ENCODE measurements around the gene LACTB.
A peak's percentile ranks its signal among the peaks of the same experiment; 100 is the strongest.

Gene LACTB

GRCh38 chr15:63121382-63122001 is at the start of gene LACTB:
Gene LACTB, plus strand, starts transcription at chr15:63121861. Its CDS starts 11 bp downstream, at chr15:63121872.
- DNase-seq, result peak; percentile 84

GRCh38 chr15:63072023-63072650 is 49.5 kb upstream of the LACTB start:
- DNase-seq, result no peak

GRCh38 chr15:63072809-63073277 is 48.8 kb upstream of the LACTB start:
- DNase-seq, result no peak

GRCh38 chr15:63073497-63074172 is 48.0 kb upstream of the LACTB start:
- DNase-seq, result no peak

GRCh38 chr15:63075015-63075983 is 46.4 kb upstream of the LACTB start:
- no peak for DNase-seq

GRCh38 chr15:63075984-63076713 is 45.5 kb upstream of the LACTB start:
- DNase-seq, result no peak

GRCh38 chr15:63076714-63077046 is 45.0 kb upstream of the LACTB start:
- DNase-seq, result no peak

GRCh38 chr15:63077952-63078351 is 43.7 kb upstream of the LACTB start:
- no peak for DNase-seq

GRCh38 chr15:63079947-63080626 is 41.6 kb upstream of the LACTB start:
- no peak for DNase-seq

- DNase-seq, result no peak
Observed at GRCh38 chr15:63080634-63081250, 40.9 kb upstream of the LACTB start.

- DNase-seq, result no peak
Observed at GRCh38 chr15:63082366-63082765, 39.3 kb upstream of the LACTB start.

- no peak for DNase-seq
Observed at GRCh38 chr15:63083044-63083443, 38.6 kb upstream of the LACTB start.

- no peak for DNase-seq
Observed at GRCh38 chr15:63083541-63083940, 38.1 kb upstream of the LACTB start.

GRCh38 chr15:63084806-63085205 is 36.9 kb upstream of the LACTB start:
- no peak for DNase-seq

GRCh38 chr15:63085289-63085688 is 36.4 kb upstream of the LACTB start:
- DNase-seq, result no peak

GRCh38 chr15:63086271-63086670 is 35.4 kb upstream of the LACTB start:
- DNase-seq, result no peak

GRCh38 chr15:63086947-63087346 is 34.7 kb upstream of the LACTB start:
- DNase-seq, result no peak

GRCh38 chr15:63088533-63089245 is 33.0 kb upstream of the LACTB start:
- DNase-seq, result no peak

GRCh38 chr15:63089260-63090043 is 32.2 kb upstream of the LACTB start:
- no peak for DNase-seq

- no peak for DNase-seq
Observed at GRCh38 chr15:63090472-63090871, 31.2 kb upstream of the LACTB start.

All from stimulated activated CD8-positive, alpha-beta memory T cell treated with anti-CD3 and anti-CD28 coated beads, Interleukin-4, amount 100 ng/mL, for 48 hours (primary cell).